Muscle of back (tissue), 10 donors: ENCODE data around the gene SELENBP1. TPM values are rescaled to one million over a fixed set of nuclear protein-coding genes. Genes with fewer than 3 reads are reported as not detected.

Experiments
- polyA plus RNA-seq, 10 donors: library from polyadenylated mRNA; unstranded; fragments of 120-200 nt; gene quantifications; one replicate each; pipeline ENCODE4 v1.2.1, GENCODE V29; 2013; ENCODE audit not compliant: insufficient read length in 10 of 10

SELENBP1 gene
- polyA plus RNA-seq, 10 donors = 23.7 to 49.4 (median 34.3) TPM

Other genes starting within 250 kb of the SELENBP1 start
- gene SEMA6C, start 226.1 kb downstream of the SELENBP1 start, polyA plus RNA-seq = 100 to 1,000 TPM in 1 of 10 donors, 10 to 100 TPM in 9; 49.3 to 113 (median 78.5) TPM
- 1 to 10 TPM; 1.3 to 2.7 (median 2.2) TPM for gene TNFAIP8L2, start 216.1 kb downstream of the SELENBP1 start, polyA plus RNA-seq
- 10 to 100 TPM in 7 of 10 donors, 1 to 10 TPM in 3; 8.8 to 13.2 (median 11.1) TPM for gene LYSMD1, start 206.8 kb downstream of the SELENBP1 start, polyA plus RNA-seq
- gene SCNM1, start 206.6 kb downstream of the SELENBP1 start, polyA plus RNA-seq = 10 to 100 TPM; 30.1 to 41.2 (median 37.1) TPM
- 10 to 100 TPM in 9 of 10 donors, 1 to 10 TPM in 1; 8.0 to 53.2 (median 26.8) TPM for gene TMOD4, start 196.7 kb downstream of the SELENBP1 start, polyA plus RNA-seq
- gene VPS72, start 182.5 kb downstream of the SELENBP1 start, polyA plus RNA-seq = 10 to 100 TPM; 40.9 to 53.7 (median 45.4) TPM
- gene PIP5K1A, start 174.2 kb downstream of the SELENBP1 start, polyA plus RNA-seq = 10 to 100 TPM; 31.2 to 50.0 (median 40.4) TPM
- 100 to 1,000 TPM; 105 to 122 (median 112) TPM for gene PSMD4, start 118.0 kb downstream of the SELENBP1 start, polyA plus RNA-seq
- gene ZNF687, start 90.4 kb downstream of the SELENBP1 start, polyA plus RNA-seq = 10 to 100 TPM in 9 of 10 donors, 1 to 10 TPM in 1; 9.3 to 12.6 (median 11.6) TPM
- gene PI4KB, start 45.3 kb downstream of the SELENBP1 start, polyA plus RNA-seq = 10 to 100 TPM; 37.4 to 57.5 (median 46.2) TPM
- 10 to 100 TPM; 18.7 to 28.0 (median 24.6) TPM for gene RFX5, start 25.5 kb downstream of the SELENBP1 start, polyA plus RNA-seq
- gene PSMB4, start 26.9 kb upstream of the SELENBP1 start, polyA plus RNA-seq = 100 to 1,000 TPM; 141 to 200 (median 162) TPM
- 10 to 100 TPM; 40.8 to 88.7 (median 59.8) TPM for gene POGZ, start 86.8 kb upstream of the SELENBP1 start, polyA plus RNA-seq
- gene CGN, start 138.7 kb upstream of the SELENBP1 start, polyA plus RNA-seq = 1 to 10 TPM in 6 of 10 donors, under 1 TPM in 4; 0.35 to 2.0 (median 1.1) TPM
- gene TUFT1, start 167.6 kb upstream of the SELENBP1 start, polyA plus RNA-seq = 1 to 10 TPM; 6.5 to 9.7 (median 7.9) TPM
- 10 to 100 TPM; 15.8 to 26.2 (median 20.2) TPM for gene SNX27, start 239.3 kb upstream of the SELENBP1 start, polyA plus RNA-seq